Erythroblast (primary cell): Measurements from ENCODE around the gene TNFRSF4.

Experiments
- GATA1 ChIP-seq: IDR thresholded peaks from 2 replicates; pipeline ENCODE4 v1.6.1; 2011; ENCODE audit warnings: low read depth, mild to moderate bottlenecking, control low read depth, low read length, moderate library complexity
- POLR2A ChIP-seq: IDR thresholded peaks from 2 replicates; pipeline ENCODE4 v1.6.1; 2011; ENCODE audit warnings: mild to moderate bottlenecking, low read length

GRCh38 chr1:1198423-1199140, 15.4 kb downstream of the TNFRSF4 start:
- TF ChIP-seq POLR2A, result no peak
- no peak for TF ChIP-seq GATA1
